HG02970 (cell line): ENCODE measurements around the gene COP1.

ENCODE experiments used
- ATAC-seq: cut with Tn5 transposase; IDR thresholded peaks from one replicate; pipeline ENCODE4 v1.9.1; 2021; ENCODE audit warnings: mild to moderate bottlenecking, moderate library complexity, moderate number of reproducible peaks; ENCODE audit not compliant: unreplicated experiment, low FRiP score

Gene COP1

GRCh38 chr1:176201568-176201967 lies 5.5 kb downstream of the COP1 start:
- no peak for ATAC-seq

- ATAC-seq, result no peak
Measured at GRCh38 chr1:176199707-176200106, 7.4 kb downstream of the COP1 start.

DNA sequence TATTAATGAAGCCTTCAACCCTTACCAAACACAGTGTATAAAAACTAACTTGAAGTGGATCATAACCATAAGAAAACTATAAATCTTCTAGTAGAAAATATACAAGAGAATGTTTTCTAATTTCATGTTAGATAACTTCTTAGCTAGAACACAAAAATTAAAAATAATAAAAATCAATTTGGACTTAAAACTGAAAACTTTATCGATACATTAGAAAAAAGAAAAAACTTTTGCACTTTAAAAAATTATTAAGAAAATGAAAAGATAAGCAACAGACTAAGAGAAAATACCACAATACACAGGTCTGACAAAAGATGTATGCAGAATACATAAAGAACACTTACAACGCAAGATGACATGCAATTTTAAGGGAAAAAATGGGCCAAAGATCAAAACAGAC lies 8.7 kb downstream of the COP1 start:
- no peak for ATAC-seq

- ATAC-seq, result no peak
Measured at GRCh38 chr1:176196728-176197127, 10.4 kb downstream of the COP1 start.

DNA sequence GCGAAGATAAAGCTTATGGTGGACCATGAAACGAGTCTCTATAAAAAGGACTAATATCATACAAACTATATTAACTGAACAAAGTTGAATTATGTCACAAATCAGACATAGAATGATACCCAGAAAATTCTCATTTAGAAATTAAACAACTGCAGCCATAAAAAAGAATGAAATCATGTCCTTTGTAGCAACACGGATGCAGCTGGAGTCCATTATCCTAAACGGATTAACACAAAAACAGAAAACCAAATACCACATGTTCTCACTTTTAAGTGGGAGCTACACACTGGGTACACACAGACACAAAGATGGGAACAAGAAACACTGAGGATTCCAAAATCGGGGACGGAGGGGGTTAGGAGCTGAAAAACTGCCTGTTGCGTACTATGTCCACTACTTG lies 11.5 kb downstream of the COP1 start:
- no peak for ATAC-seq

DNA sequence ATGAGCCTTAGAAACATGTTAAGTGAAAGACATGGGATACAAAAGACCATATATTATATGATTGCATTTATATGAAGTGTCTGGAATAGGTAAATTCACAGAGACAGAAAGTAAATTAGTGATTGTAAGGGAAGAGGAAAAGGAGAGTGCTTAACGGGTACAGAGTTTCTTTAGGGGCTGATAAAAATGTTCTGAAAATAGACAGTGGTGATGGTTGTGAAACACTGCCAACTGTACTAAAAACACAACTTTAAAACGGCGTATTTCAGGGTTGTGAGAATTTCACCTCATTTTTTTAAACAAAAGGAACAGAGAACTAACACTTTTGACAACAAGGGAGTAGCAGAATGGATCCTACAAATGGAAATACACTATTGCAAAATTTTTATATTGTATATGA lies 13.4 kb downstream of the COP1 start:
- no peak for ATAC-seq

GRCh38 chr1:176193023-176193422 lies 14.1 kb downstream of the COP1 start:
- peak; percentile 93 for ATAC-seq

DNA sequence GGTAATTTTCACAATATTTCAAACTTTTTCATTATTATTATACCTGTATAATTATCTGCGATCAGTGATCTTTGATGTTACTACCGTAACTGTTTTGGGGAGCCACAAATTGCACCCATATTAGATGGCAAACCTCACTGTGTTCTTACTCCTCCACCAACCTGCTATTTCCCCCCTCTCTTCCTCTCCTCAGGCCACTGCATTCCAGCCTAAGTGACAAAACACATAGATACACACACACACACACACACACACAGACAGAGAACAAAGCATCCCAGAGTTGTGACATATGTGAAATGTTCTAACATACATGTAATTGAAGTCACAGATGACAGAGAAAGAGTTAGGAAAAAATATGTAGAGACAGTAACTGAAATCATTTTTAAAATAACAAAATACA lies 18.5 kb downstream of the COP1 start:
- ATAC-seq, result no peak

DNA sequence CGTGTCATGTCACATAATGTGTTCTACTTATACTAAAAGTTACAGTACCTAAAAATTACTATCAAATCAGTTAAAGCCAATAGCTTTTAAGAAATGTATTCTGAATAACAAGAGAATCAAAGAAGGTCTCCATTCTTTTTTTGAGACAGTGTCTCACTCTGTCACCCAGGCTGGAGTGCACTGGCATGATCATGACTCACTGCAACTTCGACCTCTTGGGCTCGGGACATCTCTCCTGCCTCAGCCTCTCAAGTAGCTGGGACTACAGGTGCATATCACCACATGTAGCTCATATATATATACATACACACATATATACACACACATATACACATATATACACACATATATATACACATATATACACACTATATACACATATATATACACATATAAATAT lies 20.1 kb downstream of the COP1 start:
- ATAC-seq, result no peak

DNA sequence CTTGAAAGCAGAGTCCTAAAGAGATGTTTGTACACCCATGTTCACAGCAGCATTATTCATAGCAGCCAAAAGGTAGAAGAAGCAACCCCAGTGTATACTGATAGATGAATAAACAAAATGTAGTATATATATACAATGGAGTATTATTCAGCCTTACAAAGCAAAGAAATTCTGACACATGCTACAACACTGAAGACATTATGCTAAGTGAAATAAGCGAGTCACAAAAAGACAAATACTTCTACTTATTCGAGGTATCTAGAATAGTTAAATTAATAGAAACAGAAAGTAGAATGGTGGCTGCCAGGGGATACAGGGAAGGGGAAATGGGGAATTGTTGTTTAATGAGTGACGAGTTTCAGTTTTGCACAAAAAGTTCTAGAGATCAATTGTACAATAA lies 23.5 kb downstream of the COP1 start:
- no peak for ATAC-seq

DNA sequence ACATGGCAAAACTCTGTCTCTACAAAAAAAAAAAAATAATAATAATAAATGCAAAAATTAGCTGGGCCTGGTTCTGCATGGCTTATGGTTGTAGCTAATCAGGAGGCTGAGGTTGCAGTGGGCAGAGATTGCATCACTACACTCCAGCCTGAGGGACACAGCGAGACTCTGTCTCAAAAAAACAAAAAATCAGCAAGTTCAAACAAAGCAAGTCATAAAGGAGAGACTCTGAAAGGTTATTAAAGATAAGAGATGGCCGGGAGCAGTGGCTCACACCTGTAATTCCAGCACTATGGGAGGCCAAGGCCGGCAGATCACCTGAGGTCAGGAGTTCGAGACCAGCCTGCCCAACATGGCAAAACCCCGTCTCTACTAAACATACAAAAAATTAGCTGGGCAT lies 28.8 kb downstream of the COP1 start:
- ATAC-seq, result no peak

- no peak for ATAC-seq
Measured at GRCh38 chr1:176177764-176178163, 29.3 kb downstream of the COP1 start.

GRCh38 chr1:176174108-176174507 lies 33.0 kb downstream of the COP1 start:
- ATAC-seq, result no peak

DNA sequence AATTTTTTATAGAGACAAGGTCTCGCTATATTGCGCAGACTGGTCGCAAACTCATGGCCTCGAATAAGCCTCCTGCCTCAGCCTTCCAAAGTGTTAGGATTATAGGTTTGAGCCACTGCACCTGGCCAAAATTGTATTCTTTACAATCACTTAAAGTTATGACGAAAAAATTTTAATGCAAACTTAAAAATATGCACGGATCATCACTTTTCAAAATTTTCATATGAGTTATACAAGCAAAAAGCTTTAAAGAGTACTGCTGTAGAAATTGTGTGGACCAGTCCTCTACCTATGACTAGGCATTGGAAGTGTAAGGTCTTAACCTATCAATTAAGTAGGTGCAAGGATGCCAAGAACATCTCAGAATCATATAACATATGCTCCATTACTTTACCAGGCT lies 34.9 kb downstream of the COP1 start:
- no peak for ATAC-seq

DNA sequence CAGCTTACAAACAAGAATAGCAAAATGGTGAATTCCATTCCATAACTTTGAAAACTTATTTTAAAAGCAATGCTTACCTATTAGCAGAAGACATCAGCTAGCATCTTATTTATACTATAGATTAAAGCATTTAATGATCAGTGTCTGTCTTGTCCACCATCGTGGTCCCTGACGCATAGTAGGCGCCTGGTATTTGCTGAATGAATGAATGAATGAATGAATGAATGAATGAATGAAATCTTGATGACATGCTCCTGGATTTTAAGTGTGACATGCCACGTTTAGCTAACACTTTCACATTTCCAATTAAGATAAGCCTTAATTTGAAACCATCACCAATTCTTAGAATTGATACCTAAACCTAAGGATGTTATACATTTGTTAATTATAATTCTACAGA lies 39.9 kb downstream of the COP1 start:
- no peak for ATAC-seq

DNA sequence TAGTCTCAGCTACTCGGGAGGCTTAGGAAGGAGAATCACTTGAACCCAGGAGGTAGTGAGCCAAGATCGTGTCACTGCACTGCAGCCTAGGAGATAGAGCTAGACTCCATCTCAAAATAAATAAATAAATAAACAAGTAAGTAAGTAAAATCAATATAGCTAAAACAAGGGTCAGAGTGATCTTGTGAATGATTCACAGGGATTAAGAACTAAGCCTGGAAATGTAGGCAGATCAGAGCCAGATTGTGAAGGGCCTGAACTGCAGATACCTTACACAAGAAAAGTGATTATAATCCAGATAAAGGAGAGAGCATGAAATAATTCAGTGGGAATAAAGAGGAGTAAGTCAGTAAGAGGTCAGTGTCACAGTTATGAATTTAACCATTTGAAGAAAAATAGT lies 41.5 kb downstream of the COP1 start:
- no peak for ATAC-seq

- ATAC-seq, result no peak
Measured at GRCh38 chr1:176164014-176164678, 42.9 kb downstream of the COP1 start.

DNA sequence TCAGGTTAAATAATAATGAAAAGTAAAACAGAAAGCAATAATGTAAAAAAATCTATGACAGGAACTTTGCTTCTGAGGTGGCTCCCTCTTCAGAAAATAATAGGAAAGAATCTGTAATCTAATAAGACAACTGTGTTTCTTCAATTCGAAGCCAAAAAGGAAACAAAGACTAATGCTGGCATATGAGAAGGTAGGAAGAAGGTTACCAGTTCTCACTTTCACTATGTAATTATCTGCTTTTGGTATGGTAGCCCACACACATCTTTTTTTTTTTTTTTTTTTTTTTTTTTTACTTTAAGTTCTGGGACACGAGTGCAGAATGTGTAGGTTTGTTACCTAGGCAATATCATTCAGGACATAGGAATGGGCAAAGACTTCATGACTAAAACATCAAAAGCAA lies 47.1 kb downstream of the COP1 start:
- no peak for ATAC-seq

DNA sequence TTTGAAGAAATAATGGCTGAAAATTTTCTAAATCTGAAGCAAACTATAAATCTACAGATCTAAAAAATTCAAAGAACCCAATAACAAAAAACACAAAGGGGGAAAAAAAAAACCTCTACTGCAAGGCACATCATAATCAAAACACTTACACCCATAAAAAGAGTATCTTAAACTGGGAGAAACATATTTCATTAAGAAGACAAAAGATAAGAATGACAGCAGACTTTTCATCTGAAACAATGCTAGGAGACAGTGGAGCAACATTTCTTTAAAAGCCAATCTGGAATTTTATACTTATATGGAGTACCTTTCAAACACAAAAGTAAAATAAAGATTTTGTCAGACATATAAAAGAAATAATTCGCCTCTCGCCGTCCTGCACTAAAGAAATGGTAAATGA lies 49.1 kb downstream of the COP1 start:
- no peak for ATAC-seq

DNA sequence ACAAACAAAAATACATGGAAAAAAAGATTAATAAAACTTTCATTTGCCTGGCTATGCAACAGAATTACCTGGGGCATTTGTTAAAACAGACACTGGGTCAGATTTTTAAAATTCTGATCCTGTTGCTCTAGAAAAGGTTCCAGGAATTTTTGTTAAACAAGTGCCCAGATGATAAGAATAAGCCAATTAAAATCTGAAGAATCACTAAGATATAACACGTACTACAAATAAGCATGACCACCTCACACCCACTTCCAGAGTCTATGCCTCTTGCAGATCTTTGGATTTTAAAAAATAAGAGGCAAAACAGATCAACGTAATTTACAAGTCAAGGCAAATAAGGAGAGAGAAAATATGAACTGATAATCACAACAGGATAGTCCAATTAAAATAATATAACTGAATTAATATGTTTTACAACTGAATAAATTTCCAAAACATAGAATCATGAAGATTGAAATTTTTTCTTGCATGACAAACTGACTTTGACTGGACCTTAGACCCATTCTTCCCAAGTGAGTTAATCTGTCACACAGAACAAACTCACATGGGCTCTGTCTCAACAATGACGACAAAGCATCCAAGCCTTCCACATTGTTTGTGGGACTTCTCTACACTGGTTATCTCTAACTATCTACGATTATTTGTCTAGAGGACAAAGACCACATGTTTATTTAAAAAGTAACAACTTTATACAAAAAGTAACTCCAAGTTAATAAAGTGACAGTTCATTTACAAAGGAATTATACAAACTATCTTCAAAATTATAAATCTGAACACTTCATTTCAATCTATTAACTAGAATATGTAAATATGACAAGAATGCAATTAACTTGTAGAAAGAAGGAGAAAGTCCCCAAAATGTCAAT lies 56.9 kb downstream of the COP1 start:
- ATAC-seq, result no peak

GRCh38 chr1:176144526-176144925 lies 62.6 kb downstream of the COP1 start:
- no peak for ATAC-seq

- ATAC-seq, result no peak
Measured at GRCh38 chr1:176142973-176143372, 64.1 kb downstream of the COP1 start.
